T47D (cell line): ENCODE results near the gene ATP5F1D.

Source experiments
- DNase-seq, 2 experiments: peaks; one replicate each; pipeline versions ENCODE4 v3.0.0 to v3.0.0-alpha.2; 2011 to 2012; ENCODE audit warnings: low read depth in 1 of 2, low spot score in 1 of 2
- JUND ChIP-seq: IDR thresholded peaks from 2 replicates; pipeline ENCODE4 v1.6.1; 2012; ENCODE audit warnings: low read depth
- in situ Hi-C: cut with HindIII; loops from 2 replicates; pipeline ENCODE4 v1.10.0; 2016; ENCODE audit warnings: low sequenced_read_pairs, low pct_unique_long_range_greater_than_20kb

ATP5F1D gene

DNA sequence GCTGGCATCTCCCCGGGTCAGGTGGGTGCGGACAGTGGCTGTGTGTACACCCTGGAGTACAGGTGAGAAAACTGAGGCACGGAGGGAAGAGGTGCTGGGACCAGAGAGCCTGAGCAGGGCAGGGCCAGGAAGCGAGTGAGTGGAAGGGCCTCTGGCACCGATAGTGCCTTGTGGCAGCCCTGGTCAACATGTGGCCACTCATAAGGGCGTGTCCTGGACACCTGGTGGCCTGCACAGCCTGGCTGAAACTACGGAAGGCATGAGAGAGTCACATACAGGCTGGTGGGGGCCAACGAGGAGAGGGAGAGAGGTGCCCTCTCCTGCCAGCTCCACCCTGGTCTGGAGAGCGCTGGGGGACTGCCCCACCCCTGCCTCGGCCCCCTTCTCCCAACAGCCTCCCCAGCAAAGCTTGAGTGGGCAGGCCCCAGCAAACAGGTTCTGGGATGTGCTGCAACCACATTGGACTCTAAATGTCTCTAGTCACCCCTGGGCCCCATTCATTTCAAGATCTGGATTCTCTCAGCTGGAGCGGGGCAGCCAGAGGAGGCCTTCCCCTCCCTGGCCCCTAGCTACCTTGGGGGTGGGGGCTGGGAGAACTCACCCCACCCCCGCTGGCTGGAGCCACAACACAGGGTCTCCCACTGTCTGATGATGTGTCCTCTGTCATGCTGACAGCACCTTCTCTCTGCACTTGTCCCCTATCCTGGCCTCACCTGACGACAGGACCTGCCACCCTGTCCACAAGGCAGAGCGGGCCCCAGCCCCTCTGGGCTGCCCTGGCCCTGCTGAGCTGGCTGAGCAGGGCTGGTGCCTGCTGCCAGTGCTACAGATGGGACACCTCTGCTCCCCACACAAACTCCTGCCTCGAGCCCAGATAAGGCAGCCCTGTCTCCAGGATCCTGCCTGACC lies 9.6 kb upstream of the ATP5F1D start:
- TF ChIP-seq JUND, result no peak
- in situ Hi-C loops, result no loop called here
- no peak for DNase-seq

DNA sequence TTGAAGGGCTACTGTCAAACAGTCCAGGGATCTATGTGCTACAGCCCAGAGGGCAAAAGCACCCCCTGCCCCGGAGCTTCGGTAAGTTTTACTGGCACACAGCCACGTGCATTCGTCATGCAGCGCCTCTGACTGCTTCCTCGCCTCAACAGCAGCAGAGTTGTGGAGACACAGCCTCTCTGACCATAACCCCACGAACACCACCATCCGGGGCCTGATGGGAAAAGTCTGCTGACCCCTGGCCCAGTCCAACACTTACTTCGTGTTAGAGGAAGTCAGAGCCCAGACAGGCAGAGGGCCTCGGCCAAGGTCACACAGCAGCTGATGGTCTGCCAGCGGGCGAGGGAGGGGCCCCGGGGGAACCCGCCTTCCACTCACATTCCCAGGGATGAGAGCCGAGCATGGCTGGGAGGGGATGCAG lies 8.9 kb upstream of the ATP5F1D start:
- TF ChIP-seq JUND, result no peak
- in situ Hi-C loops, result no loop called here

DNA sequence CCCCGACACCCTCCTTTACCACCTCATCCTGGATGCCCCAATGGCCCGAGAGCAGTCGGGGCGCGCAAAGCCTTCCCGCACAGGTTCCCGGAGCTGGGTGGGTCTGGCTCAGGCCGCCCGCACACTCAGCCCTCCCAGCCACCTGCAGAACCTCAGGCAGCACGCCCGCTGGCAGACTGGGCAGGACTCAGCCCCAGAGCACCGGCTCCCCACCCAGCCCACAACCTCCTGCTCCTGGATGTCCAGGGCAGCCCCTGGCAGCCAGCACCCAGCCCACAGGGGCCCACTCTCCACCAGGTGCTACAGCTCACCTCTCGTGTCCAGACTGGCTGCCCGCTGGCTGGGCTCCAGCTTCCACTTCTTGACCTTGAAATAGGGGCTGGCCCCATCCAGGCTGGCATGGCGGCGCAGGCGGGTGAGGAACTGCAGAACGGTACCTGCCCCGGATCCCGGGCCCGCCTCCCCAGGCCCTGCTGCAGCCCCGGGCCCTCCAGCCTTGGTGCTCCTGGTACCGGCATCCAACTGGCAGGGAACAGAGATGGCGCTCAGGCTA lies 8.4 kb upstream of the ATP5F1D start:
- in situ Hi-C loops, result no loop called here
- no peak for DNase-seq
- no peak for TF ChIP-seq JUND

More for the DNA sequence above, 8.9 kb upstream of the ATP5F1D start:
- DNase-seq, result no peak

DNA sequence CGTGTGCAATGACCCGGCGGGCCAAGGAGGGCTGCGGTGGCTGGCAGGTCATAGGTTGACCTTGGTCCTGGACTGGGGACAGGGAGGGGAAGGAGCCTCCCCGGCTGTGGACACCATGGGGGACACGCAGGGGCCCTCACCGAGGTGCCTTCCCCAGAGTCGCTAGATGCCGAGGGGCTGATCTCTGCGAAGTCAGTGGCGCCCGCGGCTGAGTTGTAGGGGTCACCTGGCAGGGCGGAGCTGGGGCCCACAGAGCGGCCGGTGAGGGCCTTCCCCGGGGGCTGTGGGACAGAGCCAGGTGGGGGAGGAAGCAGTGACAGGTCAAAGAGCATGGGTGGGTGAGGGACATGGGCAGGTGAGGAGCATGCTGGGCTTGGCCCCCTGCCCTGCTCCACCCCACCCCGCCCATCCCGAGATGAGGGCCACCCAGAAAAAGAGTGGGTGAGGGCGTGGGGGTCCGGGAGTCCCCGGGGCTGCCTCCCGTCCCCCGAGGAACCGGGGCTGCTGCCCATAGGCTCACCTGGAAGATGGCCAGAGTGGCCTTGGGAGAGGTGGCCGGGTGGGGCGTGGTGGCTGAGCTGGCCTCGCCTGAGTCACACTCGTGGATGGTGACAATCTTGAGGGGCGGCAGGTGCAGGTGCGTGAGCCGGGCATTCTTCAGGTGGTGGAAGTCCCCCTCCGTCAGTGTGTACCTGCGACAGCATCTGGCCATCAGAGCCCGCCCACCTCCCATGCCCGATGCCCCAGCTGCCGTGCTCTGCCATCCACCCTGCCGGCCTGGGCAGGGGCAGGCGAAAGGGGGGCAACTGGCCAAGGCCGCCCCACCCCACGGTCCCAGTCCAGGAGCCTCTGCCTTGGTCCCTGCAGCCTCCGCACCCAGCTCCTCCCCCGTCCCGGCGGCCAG lies 7.2 kb upstream of the ATP5F1D start:
- no peak for DNase-seq
- in situ Hi-C loops, result no loop called here
- TF ChIP-seq JUND, result no peak

DNA sequence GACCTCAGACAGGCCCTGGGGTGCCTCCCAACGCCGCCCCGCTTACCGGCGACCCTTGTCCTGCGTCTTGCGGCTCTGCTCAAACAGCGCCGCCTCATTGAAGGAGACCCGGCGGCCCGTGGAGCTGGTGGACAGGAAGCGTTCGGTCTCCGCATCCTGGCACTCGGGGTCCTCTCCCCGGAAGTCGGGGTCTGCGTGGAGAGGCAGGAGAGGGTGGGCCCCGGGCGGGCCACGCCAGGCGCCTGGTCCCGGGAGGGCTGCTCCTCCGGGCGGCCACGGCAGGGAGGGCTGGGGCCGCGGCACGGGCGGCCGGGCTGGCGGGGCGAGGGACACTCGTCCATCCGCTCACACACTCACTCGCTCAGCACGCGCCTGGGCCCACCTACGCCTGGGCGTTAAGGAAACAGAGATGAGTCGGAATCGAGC lies 6.6 kb upstream of the ATP5F1D start:
- in situ Hi-C loops, result no loop called here
- DNase-seq, result no peak
- no peak for TF ChIP-seq JUND

DNA sequence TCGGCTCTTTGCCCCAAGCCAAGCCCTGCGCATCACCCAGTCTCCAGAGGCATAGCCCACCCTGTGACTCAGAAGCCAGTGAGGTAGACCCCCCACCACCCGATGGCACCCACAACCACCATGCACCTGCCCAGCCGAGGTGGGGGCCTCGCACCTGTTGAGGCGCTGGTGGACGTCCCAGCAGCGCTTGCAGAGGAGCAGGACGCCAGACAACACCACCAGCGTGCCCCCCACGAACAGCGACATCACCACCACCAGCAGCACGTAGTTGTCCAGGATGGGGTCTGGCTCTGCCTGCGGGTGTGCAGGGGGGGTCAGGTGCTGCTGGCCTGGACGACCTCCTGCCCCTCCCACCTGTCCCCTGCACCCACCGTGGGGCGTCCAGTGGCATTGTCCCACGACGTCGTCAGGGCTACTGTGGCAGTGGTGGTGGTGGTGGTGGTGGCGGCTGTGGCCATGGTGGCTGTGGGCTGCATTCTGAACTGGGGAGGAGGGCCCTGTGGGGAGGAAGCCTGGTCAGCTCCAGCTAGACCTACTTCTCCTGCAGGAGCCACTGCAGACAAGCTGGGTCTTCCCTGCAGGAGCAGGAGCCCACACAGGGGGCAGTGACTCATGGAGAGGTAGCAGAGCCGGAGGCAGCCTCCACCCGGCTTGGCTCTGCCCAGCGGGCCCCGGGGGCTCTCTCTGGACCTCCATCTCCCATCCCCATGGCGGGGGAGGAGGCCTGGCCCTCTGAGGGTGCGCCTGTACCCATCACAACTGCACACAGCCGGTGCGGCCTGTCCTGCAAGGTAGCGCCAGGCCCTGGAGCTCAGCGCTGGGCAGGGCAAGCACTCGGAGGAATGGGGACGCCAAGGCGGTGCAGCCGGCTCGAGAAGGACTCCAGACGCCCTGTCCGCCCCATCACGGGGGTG lies 5.7 kb upstream of the ATP5F1D start:
- TF ChIP-seq JUND, result no peak
- in situ Hi-C loops, result no loop called here
- no peak for DNase-seq

DNA sequence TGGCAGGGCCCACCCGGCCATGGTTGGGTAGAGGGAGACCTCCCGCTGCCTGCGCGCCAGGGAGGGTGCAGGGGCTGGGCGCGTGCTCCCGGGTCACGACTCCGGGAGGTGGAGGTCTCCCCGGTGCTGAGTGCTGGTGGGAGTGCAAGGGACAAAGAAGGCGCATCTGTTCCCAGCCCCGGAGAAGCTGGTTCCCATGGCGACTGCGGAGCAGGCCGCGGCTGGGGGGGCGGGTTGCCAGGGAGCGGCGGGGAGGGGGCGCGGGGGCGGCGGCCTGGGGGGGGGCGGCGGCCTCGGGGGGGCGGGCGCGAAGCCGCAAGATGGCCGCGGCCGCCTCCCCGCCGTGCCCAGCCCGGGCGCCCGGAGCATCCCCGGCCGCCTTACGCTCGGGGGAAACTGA lies 5.0 kb upstream of the ATP5F1D start:
- DNase-seq, result no peak
- no peak for TF ChIP-seq JUND
- in situ Hi-C loops, result no loop called here

- no peak for DNase-seq
- in situ Hi-C loops, result no loop called here
Observed at GRCh38 chr19:1237027-1237659, 4.4 kb upstream of the ATP5F1D start.

GRCh38 chr19:1237754-1238368 lies 3.7 kb upstream of the ATP5F1D start, which contains the start of gene CBARP:
Gene CBARP (minus strand): TSS chr19:1238005. CDS start chr19:1236100, 1,905 bp downstream.
- TF ChIP-seq JUND, result no peak
- no peak for DNase-seq
- in situ Hi-C loops, result no loop called here

More at GRCh38 chr19:1237027-1237659, 4.4 kb upstream of the ATP5F1D start:
- TF ChIP-seq JUND, result no peak

DNA sequence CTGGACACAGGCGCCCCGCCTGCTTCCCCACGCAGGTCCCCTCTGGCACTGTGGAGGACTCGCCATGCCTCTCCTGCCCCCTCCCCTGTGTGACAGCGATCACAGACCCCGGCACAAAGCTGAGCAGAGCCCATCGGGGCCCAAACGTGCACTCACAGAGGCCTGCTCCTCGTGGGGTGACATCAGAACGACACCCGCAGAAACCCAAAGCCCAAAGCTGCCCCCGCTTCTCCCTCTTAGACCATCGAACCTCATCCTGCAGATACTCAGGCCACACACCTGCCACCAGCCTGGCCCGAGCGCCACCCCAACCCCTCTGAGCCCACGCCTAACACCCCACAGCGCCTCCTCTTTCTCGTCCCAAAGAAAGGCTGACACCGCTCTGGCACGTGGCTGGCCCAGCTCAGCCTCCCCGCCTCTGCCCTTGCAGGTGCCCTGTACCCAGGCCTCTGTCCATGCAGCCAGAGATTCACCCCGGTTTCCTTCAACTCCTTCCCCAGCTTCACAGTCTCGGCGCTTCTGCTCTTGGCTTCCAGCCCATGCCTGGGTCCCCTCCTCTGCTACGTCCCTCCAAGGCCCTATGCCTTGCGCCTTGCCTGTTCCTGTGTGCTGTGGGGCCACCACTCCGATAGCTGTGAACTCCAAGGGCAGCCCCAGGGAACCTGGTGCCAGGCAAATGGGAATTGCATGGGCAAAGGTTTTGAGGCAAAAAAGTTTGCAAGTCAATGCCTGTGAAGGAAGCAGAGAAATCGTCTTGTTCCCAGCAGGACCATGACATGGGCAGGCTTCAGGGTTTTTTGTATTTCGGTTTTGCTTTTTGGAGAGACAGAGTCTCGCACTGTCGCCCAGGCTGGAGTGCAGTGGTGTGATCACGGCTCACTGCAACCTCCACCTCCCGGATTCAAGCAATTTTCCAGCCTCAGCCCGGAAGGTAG lies 2.9 kb upstream of the ATP5F1D start:
- TF ChIP-seq JUND, result no peak
- DNase-seq, result no peak
- in situ Hi-C loops, result no loop called here
